HCT116 (cell line): ENCODE measurements around the gene CHST11.

Experiments used
- EZH2 ChIP-seq: fragments of 200-600 bp; sonication (generic); IDR thresholded peaks from 2 replicates; pipeline ENCODE4 v1.6.1; 2017; ENCODE audit warnings: antibody characterized with exemption, mixed run types
- FOSL1 ChIP-seq: IDR thresholded peaks from 2 replicates; pipeline ENCODE4 v1.6.1; 2012; ENCODE audit warnings: low read depth
- MAX ChIP-seq: IDR thresholded peaks from 2 replicates; pipeline ENCODE4 v1.6.1; 2012
- RAD21 ChIP-seq: IDR thresholded peaks from 2 replicates; pipeline ENCODE4 v1.6.1; 2012; ENCODE audit warnings: low read depth, mild to moderate bottlenecking
- TF ChIP-seq, protein P1 (sequence below): IDR thresholded peaks from 2 replicates; pipeline ENCODE4 v1.6.1; 2012; ENCODE audit warnings: low read depth
- TF ChIP-seq, protein P2 (sequence below), 3 experiments: fragments of 200-600 bp in 1 of 3; sonication (generic) in 1 of 3; IDR thresholded peaks in 2 of 3; conservative IDR thresholded peaks in 1 of 3; 2 replicates each; pipeline ENCODE4 v1.5.1; 2012 to 2017; ENCODE audit warnings: low read depth in 2 of 3, low read length in 2 of 3, antibody characterized with exemption in 1 of 3, borderline replicate concordance in 1 of 3, control low read depth in 1 of 3, mild to moderate bottlenecking in 1 of 3, mixed read lengths in 1 of 3, mixed run types in 1 of 3, moderate library complexity in 1 of 3; ENCODE audit not compliant: insufficient read depth in 1 of 3

DNA sequence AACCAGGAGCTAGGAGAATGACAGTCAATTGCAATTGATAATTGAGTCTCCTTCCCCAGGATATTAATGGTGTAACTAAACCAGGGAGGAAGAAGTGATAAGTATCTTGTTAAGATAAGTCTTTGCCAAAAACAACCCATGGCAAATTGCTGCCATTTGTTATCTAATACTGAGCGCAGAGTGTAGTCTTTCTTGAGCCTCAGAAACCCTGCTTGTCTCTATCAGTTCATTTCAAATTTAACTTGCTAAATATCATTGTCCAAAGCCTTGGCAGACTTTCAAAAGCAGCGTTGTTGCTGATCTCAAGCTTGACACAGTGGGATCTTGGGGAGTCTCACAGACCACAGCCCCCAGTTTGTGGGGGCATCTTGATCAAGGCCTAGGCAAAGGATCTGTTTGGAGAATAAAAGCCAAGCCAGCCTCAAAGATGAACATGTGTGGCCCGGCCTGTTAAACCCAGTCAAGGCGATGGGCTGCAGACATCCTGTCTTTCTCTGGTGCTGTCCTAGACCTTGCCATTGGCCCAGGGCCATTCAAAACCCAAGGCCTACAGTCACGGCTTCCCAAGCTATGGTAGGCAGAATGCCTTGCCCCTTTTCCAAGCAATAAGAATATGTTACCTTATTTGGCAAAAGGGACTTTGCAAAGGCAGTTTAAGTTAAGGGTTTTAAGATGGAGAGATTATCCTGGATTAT is 164.2 kb downstream of the CHST11 start:
- TF ChIP-seq EZH2 (no peak), RAD21 (no peak), MAX (no peak), FOSL1 (no peak)
- TF ChIP-seq, protein P1, sequence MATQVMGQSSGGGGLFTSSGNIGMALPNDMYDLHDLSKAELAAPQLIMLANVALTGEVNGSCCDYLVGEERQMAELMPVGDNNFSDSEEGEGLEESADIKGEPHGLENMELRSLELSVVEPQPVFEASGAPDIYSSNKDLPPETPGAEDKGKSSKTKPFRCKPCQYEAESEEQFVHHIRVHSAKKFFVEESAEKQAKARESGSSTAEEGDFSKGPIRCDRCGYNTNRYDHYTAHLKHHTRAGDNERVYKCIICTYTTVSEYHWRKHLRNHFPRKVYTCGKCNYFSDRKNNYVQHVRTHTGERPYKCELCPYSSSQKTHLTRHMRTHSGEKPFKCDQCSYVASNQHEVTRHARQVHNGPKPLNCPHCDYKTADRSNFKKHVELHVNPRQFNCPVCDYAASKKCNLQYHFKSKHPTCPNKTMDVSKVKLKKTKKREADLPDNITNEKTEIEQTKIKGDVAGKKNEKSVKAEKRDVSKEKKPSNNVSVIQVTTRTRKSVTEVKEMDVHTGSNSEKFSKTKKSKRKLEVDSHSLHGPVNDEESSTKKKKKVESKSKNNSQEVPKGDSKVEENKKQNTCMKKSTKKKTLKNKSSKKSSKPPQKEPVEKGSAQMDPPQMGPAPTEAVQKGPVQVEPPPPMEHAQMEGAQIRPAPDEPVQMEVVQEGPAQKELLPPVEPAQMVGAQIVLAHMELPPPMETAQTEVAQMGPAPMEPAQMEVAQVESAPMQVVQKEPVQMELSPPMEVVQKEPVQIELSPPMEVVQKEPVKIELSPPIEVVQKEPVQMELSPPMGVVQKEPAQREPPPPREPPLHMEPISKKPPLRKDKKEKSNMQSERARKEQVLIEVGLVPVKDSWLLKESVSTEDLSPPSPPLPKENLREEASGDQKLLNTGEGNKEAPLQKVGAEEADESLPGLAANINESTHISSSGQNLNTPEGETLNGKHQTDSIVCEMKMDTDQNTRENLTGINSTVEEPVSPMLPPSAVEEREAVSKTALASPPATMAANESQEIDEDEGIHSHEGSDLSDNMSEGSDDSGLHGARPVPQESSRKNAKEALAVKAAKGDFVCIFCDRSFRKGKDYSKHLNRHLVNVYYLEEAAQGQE = no peak
- TF ChIP-seq, protein P2, sequence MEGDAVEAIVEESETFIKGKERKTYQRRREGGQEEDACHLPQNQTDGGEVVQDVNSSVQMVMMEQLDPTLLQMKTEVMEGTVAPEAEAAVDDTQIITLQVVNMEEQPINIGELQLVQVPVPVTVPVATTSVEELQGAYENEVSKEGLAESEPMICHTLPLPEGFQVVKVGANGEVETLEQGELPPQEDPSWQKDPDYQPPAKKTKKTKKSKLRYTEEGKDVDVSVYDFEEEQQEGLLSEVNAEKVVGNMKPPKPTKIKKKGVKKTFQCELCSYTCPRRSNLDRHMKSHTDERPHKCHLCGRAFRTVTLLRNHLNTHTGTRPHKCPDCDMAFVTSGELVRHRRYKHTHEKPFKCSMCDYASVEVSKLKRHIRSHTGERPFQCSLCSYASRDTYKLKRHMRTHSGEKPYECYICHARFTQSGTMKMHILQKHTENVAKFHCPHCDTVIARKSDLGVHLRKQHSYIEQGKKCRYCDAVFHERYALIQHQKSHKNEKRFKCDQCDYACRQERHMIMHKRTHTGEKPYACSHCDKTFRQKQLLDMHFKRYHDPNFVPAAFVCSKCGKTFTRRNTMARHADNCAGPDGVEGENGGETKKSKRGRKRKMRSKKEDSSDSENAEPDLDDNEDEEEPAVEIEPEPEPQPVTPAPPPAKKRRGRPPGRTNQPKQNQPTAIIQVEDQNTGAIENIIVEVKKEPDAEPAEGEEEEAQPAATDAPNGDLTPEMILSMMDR (IDR thresholded peaks at IDR 0.05 in 2 of 3, conservative IDR thresholded peaks at IDR 0.05 in 1 of 3; ENCODE audit: borderline replicate concordance in 1 of 3, insufficient read depth in 1 of 3, low read depth in 2 of 3, low read length in 2 of 3) = no peak
